Tibial nerve (tissue), 4 donors: ENCODE data around the gene YBEY. TPM values are rescaled to one million over a fixed set of nuclear protein-coding genes. Genes with fewer than 3 reads are reported as not detected.

ENCODE experiments used
- DNase-seq, 2 donors: peaks; one replicate each; pipeline ENCODE4 v3.0.0-alpha.2; 2019; ENCODE audit warnings: low spot score in 2 of 2
- H3K27ac ChIP-seq, 4 donors: fragments of 200-600 bp; sonication (generic) in 3 of 4; one replicate each; pipeline ENCODE4 v1.5.1; 2017 to 2019; ENCODE audit warnings: mild to moderate bottlenecking in 1 of 4
- H3K27me3 ChIP-seq, 2 donors: fragments of 200-600 bp; sonication (generic) in 1 of 2; one replicate each; pipeline versions ENCODE4 v1.5.1 to v1.6.0; 2017 to 2019
- H3K36me3 ChIP-seq, 3 donors: fragments of 200-600 bp; sonication (generic); one replicate each; pipeline ENCODE4 v1.5.1; 2018 to 2019
- H3K4me1 ChIP-seq, 4 donors: fragments of 200-600 bp; sonication (generic) in 3 of 4; one replicate each; pipeline ENCODE4 v1.5.1; 2017 to 2019
- H3K4me3 ChIP-seq, 4 donors: fragments of 200-600 bp; sonication (generic) in 3 of 4; one replicate each; pipeline ENCODE4 v1.5.1; 2017 to 2019; ENCODE audit warnings: mild to moderate bottlenecking in 1 of 4, moderate library complexity in 1 of 4
- H3K9me3 ChIP-seq, 4 donors: fragments of 200-600 bp; sonication (generic) in 3 of 4; one replicate each; pipeline ENCODE4 v1.5.1; 2017 to 2019
- CTCF ChIP-seq, 5 experiments: fragments of 200-600 bp in 3 of 5; fragments of 450-650 bp in 2 of 5; sonication (generic) in 3 of 5; IDR thresholded peaks; one replicate each; pipeline ENCODE4 v1.5.1; 2016 to 2019; ENCODE audit warnings: antibody characterized with exemption in 5 of 5, mild to moderate bottlenecking in 3 of 5, moderate library complexity in 2 of 5
- EP300 ChIP-seq, 2 donors: sonication (generic); formaldehyde crosslinking; IDR thresholded peaks; one replicate each; pipeline ENCODE4 v1.6.1; 2017; ENCODE audit warnings: antibody characterized with exemption in 2 of 2, mild to moderate bottlenecking in 1 of 2
- POLR2A ChIP-seq, 2 donors: fragments of 450-650 bp; IDR thresholded peaks; one replicate each; pipeline ENCODE4 v1.6.1; 2017; ENCODE audit warnings: antibody characterized with exemption in 2 of 2, mild to moderate bottlenecking in 2 of 2, moderate library complexity in 2 of 2
- WGBS, 2 donors: methylation state at CpG; one replicate each; pipeline ENCODE4 v1.1.5; 2018; 5-methylcytosine and 5-hydroxymethylcytosine counted together
- total RNA-seq, 4 donors: library from RNA; depleted of rRNA; stranded (reverse); fragments of >200 nt; gene quantifications; one replicate each; pipeline ENCODE4 v1.1.0, GENCODE V29; 2016

The YBEY gene
- total RNA-seq, 4 donors from 2014 or later: 6.7 to 20.1 (median 15.5) TPM

GRCh38 chr21:46286648-46287002 lies 483 bp downstream of the YBEY start:
- H3K9me3 ChIP-seq: no peaks in the 10 kb centered on the region
- H3K36me3 ChIP-seq: peaks cover 0 to 36% (median 0%) of the 10 kb centered on the region in 3 donors
- peaks cover 0 to 48% (median 40%) of the 10 kb centered on the region in 4 donors for H3K4me1 ChIP-seq
- H3K27me3 ChIP-seq: no peaks in the 10 kb centered on the region
- WGBS, 2 donors: 0% methylated on average over 15 to 16 of the region's 16 CpGs
- TF ChIP-seq POLR2A (IDR thresholded peaks at IDR 0.05) (no peak), CTCF (IDR thresholded peaks at IDR 0.05) (no peak), EP300 (IDR thresholded peaks at IDR 0.05) (no peak)
- peak overlapping the region; percentile 56 to 95 (median 83) for H3K4me3 ChIP-seq
- H3K27ac ChIP-seq: peak overlapping the region; percentile 80 to 95 (median 91)
- no peak for DNase-seq

DNA sequence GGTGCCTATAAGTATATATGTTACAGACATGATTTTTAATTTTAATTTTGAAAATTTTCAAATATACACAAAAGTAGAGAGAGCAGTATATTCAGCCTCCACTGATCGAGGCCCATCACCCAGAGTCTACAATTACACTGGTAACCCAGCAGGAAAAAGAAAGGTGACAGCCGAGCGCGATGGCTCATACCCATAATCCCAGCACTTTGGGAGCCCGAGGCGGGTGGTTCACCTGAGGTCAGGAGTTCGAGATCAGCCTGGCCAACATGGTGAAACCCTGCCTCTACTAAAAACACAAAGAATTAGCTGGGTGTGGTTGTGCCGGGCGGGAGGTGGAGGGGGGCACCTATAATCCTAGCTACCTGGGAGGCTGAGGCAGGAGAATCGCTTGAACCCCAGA lies 1.4 kb downstream of the YBEY start:
- H3K36me3 ChIP-seq: peaks cover 0 to 33% (median 0%) of the 10 kb centered on the region in 3 donors
- no peak for DNase-seq
- TF ChIP-seq POLR2A (IDR thresholded peaks at IDR 0.05): no peak
- no peak for TF ChIP-seq EP300 (IDR thresholded peaks at IDR 0.05)
- TF ChIP-seq CTCF (IDR thresholded peaks at IDR 0.05): no peak
- H3K27ac ChIP-seq: no peak overlapping the region
- H3K4me3 ChIP-seq: no peak overlapping the region
- no peaks in the 10 kb centered on the region for H3K27me3 ChIP-seq
- H3K4me1 ChIP-seq: peaks cover 0 to 39% (median 34%) of the 10 kb centered on the region in 4 donors
- no peaks in the 10 kb centered on the region for H3K9me3 ChIP-seq
- WGBS, 2 donors: 86 to 93% methylated on average over 10 of the region's 10 CpGs

DNA sequence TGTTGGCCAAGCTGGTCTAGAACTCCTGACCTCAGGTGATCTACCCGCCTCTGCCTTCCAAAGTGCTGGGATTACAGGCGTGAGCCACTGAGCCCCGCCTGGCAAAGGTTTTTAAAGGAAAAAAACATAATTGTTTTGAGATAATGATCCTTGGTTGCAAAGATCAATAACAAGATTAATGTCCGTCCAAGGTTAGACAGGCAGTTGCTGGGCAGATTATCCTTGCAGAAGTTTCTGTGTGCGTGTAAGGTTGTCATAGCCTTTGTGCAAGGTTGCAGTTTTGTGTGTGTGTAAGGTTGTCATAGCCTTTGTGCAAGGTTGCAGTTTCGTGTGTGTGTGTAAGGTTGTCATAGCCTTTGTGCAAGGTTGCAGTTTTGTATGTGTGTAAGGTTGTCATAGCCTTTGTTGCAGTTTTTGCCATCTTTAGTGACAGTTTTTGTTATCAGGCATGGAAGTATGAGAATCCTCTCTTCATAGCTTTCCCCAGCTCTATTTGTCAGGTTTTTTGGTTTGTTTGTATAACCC lies 3.6 kb downstream of the YBEY start:
- no peak for DNase-seq
- no peak overlapping the region for H3K27ac ChIP-seq
- H3K4me3 ChIP-seq: no peak overlapping the region
- TF ChIP-seq POLR2A (IDR thresholded peaks at IDR 0.05): no peak
- no peak for TF ChIP-seq CTCF (IDR thresholded peaks at IDR 0.05)
- no peak for TF ChIP-seq EP300 (IDR thresholded peaks at IDR 0.05)
- H3K36me3 ChIP-seq: peaks cover 0 to 13% (median 0%) of the 10 kb centered on the region in 3 donors
- H3K27me3 ChIP-seq: no peaks in the 10 kb centered on the region
- H3K4me1 ChIP-seq: peaks cover 0 to 17% (median 12%) of the 10 kb centered on the region in 4 donors
- no peaks in the 10 kb centered on the region for H3K9me3 ChIP-seq
- 66 to 74% methylated on average over 6 of the region's 6 CpGs for WGBS, 2 donors

- peaks cover 0 to 10% (median 0%) of the 10 kb centered on the region in 3 donors for H3K36me3 ChIP-seq
- H3K27me3 ChIP-seq: no peaks in the 10 kb centered on the region
- H3K4me3 ChIP-seq: no peak overlapping the region
- DNase-seq: no peak
- 93 to 97% methylated on average over 2 of the region's 2 CpGs for WGBS, 2 donors
- no peak for TF ChIP-seq EP300 (IDR thresholded peaks at IDR 0.05)
- no peak for TF ChIP-seq CTCF (IDR thresholded peaks at IDR 0.05)
- no peak for TF ChIP-seq POLR2A (IDR thresholded peaks at IDR 0.05)
- H3K9me3 ChIP-seq: no peaks in the 10 kb centered on the region
- no peak overlapping the region for H3K27ac ChIP-seq
- peaks cover 0 to 26% (median 5%) of the 10 kb centered on the region in 4 donors for H3K4me1 ChIP-seq
Measured at GRCh38 chr21:46291561-46291960, 5.4 kb downstream of the YBEY start.

- Histone ChIP-seq H3K27me3 (no peaks in the 10 kb centered on the region), H3K36me3 (peaks cover 0 to 15% (median 0%) of the 10 kb centered on the region in 3 donors), H3K4me1 (peaks cover 0 to 36% (median 2%) of the 10 kb centered on the region in 4 donors), H3K9me3 (no peaks in the 10 kb centered on the region), H3K27ac (peak overlapping the region in 1 of 4 donors; percentile 72), H3K4me3 (no peak overlapping the region)
- TF ChIP-seq CTCF (IDR thresholded peaks at IDR 0.05) (no peak), POLR2A (IDR thresholded peaks at IDR 0.05) (no peak), EP300 (IDR thresholded peaks at IDR 0.05) (no peak)
- WGBS, 2 donors: 49 to 57% methylated on average over 10 of the region's 10 CpGs
- no peak for DNase-seq
Measured at GRCh38 chr21:46294647-46295176, 8.6 kb downstream of the YBEY start.
